ENCODE measurements around the gene GALNT12. TPM values are rescaled to one million over a fixed set of nuclear protein-coding genes. Genes with fewer than 3 reads are reported as not detected.

GALNT12 gene
- total RNA-seq, 4 donors from 2014 or later: 18.9 to 58.6 (median 36.5) TPM

- no peak overlapping the region for H3K27ac ChIP-seq
- no peak for DNase-seq
- intact Hi-C loops (cut with DNase I): no loop called here
- H3K27me3 ChIP-seq: no peaks in the 10 kb centered on the region
- no peaks in the 10 kb centered on the region for H3K9me3 ChIP-seq
- no peak overlapping the region for H3K4me3 ChIP-seq (replicated peaks in 1 of 3)
- H3K4me1 ChIP-seq: peaks cover 23 to 24% of the 10 kb centered on the region in 2 donors
- no peaks in the 10 kb centered on the region for H3K36me3 ChIP-seq
- 84 to 87% methylated on average over 8 of the region's 8 CpGs for WGBS, 2 donors
- TF ChIP-seq CTCF (IDR thresholded peaks at IDR 0.05): peak in 1 of 6 experiments; percentile 31
- no peak for TF ChIP-seq POLR2A (IDR thresholded peaks at IDR 0.05)
These were observed 955 bp upstream of the GALNT12 start for GRCh38 chr9:98806394-98807035.

GRCh38 chr9:98807814-98808195 is 335 bp downstream of the GALNT12 start:
- Histone ChIP-seq H3K4me3 (replicated peaks in 1 of 3) (peak overlapping the region in 2 of 3 donors; percentile 43 to 56), H3K9me3 (no peaks in the 10 kb centered on the region), H3K4me1 (peaks cover 23 to 24% of the 10 kb centered on the region in 2 donors), H3K27ac (peak overlapping the region in 2 of 3 donors; percentile 61 to 66), H3K27me3 (no peaks in the 10 kb centered on the region), H3K36me3 (no peaks in the 10 kb centered on the region)
- 1 to 2% methylated on average over 11 to 13 of the region's 46 CpGs for WGBS, 2 donors
- intact Hi-C loops (cut with DNase I): no loop called here
- TF ChIP-seq CTCF (IDR thresholded peaks at IDR 0.05): no peak
- TF ChIP-seq POLR2A (IDR thresholded peaks at IDR 0.05): no peak
- peak in 1 of 2 donors; percentile 29 for DNase-seq

- TF ChIP-seq CTCF (IDR thresholded peaks at IDR 0.05): no peak
- TF ChIP-seq POLR2A (IDR thresholded peaks at IDR 0.05): peak in 1 of 2 donors; percentile 39
- WGBS, 2 donors: 13 to 18% methylated on average over 17 of the region's 17 CpGs
- DNase-seq: peak; percentile 91 to 93
- intact Hi-C loops (cut with DNase I): no loop called here
- peaks cover 23 to 24% of the 10 kb centered on the region in 2 donors for H3K4me1 ChIP-seq
- H3K27ac ChIP-seq: peak overlapping the region; percentile 61 to 86 (median 66)
- no peaks in the 10 kb centered on the region for H3K36me3 ChIP-seq
- no peaks in the 10 kb centered on the region for H3K27me3 ChIP-seq
- no peaks in the 10 kb centered on the region for H3K9me3 ChIP-seq
- peak overlapping the region in 2 of 3 donors; percentile 43 to 56 for H3K4me3 ChIP-seq (replicated peaks in 1 of 3)
These were observed 943 bp downstream of the GALNT12 start for GRCh38 chr9:98808411-98808815.

- peak; percentile 24 to 25 for DNase-seq
- peaks cover 23 to 24% of the 10 kb centered on the region in 2 donors for H3K4me1 ChIP-seq
- WGBS, 2 donors: 39 to 64% methylated on average over 2 of the region's 2 CpGs
- TF ChIP-seq CTCF (IDR thresholded peaks at IDR 0.05) (no peak), POLR2A (IDR thresholded peaks at IDR 0.05) (no peak)
- peak overlapping the region; percentile 61 to 86 (median 66) for H3K27ac ChIP-seq
- intact Hi-C loops (cut with DNase I): no loop called here
- H3K27me3 ChIP-seq: no peaks in the 10 kb centered on the region
- H3K36me3 ChIP-seq: no peaks in the 10 kb centered on the region
- H3K9me3 ChIP-seq: no peaks in the 10 kb centered on the region
- peak overlapping the region in 1 of 3 donors; percentile 43 for H3K4me3 ChIP-seq (replicated peaks in 1 of 3)
These were observed 1.4 kb downstream of the GALNT12 start for GRCh38 chr9:98808875-98809274.

GRCh38 chr9:98809311-98810101 is 2.0 kb downstream of the GALNT12 start:
- H3K36me3 ChIP-seq: no peaks in the 10 kb centered on the region
- peaks cover 23 to 24% of the 10 kb centered on the region in 2 donors for H3K4me1 ChIP-seq
- H3K27me3 ChIP-seq: no peaks in the 10 kb centered on the region
- WGBS, 2 donors: 47 to 65% methylated on average over 9 of the region's 9 CpGs
- DNase-seq: peak; percentile 61 to 62
- H3K4me3 ChIP-seq (replicated peaks in 1 of 3): peak overlapping the region in 1 of 3 donors; percentile 43
- TF ChIP-seq POLR2A (IDR thresholded peaks at IDR 0.05) (no peak), CTCF (IDR thresholded peaks at IDR 0.05) (no peak)
- peak overlapping the region; percentile 61 to 86 (median 66) for H3K27ac ChIP-seq
- intact Hi-C loops (cut with DNase I): no loop called here
- H3K9me3 ChIP-seq: no peaks in the 10 kb centered on the region

All from thyroid gland (tissue), 4 donors.